ENCODE data around the gene RRM2.

DNA sequence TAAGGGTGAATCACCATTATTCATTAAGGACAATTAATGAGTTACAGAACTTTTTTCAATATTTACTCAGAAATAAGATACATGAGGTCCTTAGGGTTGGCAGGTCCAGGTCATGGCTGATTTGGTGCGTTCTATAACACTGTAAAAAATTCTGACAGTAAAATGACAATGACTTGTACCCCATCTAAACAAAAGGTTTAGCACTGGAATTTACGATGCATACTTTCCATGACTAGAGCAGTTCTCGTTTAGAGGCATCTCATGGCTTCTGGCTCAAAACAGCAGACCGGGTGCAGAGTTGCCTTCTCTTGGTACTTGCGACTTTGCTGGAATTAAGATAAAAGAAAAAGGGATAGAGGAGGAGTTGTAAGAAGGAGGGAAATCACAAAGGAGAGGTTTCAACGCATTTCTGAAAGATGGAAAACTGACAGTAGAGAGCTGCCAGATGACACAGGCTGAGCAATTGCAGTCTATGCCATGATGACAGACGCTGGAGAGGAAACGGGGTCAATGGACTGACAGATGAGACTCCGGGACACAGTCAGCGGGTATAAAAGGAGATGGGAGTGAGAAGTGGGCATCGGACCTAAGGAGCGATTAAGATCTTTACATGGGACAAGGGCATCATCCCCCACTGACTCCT lies 38.2 kb upstream of the RRM2 start:
- TF ChIP-seq, protein P1, sequence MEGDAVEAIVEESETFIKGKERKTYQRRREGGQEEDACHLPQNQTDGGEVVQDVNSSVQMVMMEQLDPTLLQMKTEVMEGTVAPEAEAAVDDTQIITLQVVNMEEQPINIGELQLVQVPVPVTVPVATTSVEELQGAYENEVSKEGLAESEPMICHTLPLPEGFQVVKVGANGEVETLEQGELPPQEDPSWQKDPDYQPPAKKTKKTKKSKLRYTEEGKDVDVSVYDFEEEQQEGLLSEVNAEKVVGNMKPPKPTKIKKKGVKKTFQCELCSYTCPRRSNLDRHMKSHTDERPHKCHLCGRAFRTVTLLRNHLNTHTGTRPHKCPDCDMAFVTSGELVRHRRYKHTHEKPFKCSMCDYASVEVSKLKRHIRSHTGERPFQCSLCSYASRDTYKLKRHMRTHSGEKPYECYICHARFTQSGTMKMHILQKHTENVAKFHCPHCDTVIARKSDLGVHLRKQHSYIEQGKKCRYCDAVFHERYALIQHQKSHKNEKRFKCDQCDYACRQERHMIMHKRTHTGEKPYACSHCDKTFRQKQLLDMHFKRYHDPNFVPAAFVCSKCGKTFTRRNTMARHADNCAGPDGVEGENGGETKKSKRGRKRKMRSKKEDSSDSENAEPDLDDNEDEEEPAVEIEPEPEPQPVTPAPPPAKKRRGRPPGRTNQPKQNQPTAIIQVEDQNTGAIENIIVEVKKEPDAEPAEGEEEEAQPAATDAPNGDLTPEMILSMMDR (IDR thresholded peaks at IDR 0.05) = no peak
- TF ChIP-seq, protein P2, sequence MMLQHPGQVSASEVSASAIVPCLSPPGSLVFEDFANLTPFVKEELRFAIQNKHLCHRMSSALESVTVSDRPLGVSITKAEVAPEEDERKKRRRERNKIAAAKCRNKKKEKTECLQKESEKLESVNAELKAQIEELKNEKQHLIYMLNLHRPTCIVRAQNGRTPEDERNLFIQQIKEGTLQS (CRISPR knock-in tag; conservative IDR thresholded peaks at IDR 0.05) = no peak
- TF ChIP-seq, protein P3, sequence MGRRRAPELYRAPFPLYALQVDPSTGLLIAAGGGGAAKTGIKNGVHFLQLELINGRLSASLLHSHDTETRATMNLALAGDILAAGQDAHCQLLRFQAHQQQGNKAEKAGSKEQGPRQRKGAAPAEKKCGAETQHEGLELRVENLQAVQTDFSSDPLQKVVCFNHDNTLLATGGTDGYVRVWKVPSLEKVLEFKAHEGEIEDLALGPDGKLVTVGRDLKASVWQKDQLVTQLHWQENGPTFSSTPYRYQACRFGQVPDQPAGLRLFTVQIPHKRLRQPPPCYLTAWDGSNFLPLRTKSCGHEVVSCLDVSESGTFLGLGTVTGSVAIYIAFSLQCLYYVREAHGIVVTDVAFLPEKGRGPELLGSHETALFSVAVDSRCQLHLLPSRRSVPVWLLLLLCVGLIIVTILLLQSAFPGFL (CRISPR knock-in tag; IDR thresholded peaks at IDR 0.05; ENCODE audit: borderline replicate concordance) = no peak
- TF ChIP-seq, protein P4, sequence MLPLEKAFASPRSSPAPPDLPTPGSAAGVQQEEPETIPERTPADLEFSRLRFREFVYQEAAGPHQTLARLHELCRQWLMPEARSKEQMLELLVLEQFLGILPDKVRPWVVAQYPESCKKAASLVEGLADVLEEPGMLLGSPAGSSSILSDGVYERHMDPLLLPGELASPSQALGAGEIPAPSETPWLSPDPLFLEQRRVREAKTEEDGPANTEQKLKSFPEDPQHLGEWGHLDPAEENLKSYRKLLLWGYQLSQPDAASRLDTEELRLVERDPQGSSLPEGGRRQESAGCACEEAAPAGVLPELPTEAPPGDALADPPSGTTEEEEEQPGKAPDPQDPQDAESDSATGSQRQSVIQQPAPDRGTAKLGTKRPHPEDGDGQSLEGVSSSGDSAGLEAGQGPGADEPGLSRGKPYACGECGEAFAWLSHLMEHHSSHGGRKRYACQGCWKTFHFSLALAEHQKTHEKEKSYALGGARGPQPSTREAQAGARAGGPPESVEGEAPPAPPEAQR (CRISPR knock-in tag; IDR thresholded peaks at IDR 0.05) = no peak
- no peak for TF ChIP-seq CREB1 (CRISPR knock-in tag; IDR thresholded peaks at IDR 0.05)
- TF ChIP-seq NR1H2 (CRISPR knock-in tag; IDR thresholded peaks at IDR 0.05) = no peak
- TF ChIP-seq, protein P5, sequence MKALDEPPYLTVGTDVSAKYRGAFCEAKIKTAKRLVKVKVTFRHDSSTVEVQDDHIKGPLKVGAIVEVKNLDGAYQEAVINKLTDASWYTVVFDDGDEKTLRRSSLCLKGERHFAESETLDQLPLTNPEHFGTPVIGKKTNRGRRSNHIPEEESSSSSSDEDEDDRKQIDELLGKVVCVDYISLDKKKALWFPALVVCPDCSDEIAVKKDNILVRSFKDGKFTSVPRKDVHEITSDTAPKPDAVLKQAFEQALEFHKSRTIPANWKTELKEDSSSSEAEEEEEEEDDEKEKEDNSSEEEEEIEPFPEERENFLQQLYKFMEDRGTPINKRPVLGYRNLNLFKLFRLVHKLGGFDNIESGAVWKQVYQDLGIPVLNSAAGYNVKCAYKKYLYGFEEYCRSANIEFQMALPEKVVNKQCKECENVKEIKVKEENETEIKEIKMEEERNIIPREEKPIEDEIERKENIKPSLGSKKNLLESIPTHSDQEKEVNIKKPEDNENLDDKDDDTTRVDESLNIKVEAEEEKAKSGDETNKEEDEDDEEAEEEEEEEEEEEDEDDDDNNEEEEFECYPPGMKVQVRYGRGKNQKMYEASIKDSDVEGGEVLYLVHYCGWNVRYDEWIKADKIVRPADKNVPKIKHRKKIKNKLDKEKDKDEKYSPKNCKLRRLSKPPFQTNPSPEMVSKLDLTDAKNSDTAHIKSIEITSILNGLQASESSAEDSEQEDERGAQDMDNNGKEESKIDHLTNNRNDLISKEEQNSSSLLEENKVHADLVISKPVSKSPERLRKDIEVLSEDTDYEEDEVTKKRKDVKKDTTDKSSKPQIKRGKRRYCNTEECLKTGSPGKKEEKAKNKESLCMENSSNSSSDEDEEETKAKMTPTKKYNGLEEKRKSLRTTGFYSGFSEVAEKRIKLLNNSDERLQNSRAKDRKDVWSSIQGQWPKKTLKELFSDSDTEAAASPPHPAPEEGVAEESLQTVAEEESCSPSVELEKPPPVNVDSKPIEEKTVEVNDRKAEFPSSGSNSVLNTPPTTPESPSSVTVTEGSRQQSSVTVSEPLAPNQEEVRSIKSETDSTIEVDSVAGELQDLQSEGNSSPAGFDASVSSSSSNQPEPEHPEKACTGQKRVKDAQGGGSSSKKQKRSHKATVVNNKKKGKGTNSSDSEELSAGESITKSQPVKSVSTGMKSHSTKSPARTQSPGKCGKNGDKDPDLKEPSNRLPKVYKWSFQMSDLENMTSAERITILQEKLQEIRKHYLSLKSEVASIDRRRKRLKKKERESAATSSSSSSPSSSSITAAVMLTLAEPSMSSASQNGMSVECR (CRISPR knock-in tag; IDR thresholded peaks at IDR 0.05; ENCODE audit: borderline replicate concordance) = no peak
- TF ChIP-seq, protein P6, sequence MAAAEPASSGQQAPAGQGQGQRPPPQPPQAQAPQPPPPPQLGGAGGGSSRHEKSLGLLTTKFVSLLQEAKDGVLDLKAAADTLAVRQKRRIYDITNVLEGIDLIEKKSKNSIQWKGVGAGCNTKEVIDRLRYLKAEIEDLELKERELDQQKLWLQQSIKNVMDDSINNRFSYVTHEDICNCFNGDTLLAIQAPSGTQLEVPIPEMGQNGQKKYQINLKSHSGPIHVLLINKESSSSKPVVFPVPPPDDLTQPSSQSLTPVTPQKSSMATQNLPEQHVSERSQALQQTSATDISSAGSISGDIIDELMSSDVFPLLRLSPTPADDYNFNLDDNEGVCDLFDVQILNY (CRISPR knock-in tag; IDR thresholded peaks at IDR 0.05) = no peak
- no peak for TF ChIP-seq ZBTB21 (CRISPR knock-in tag; IDR thresholded peaks at IDR 0.05; ENCODE audit: borderline replicate concordance)
- TF ChIP-seq, protein P7, sequence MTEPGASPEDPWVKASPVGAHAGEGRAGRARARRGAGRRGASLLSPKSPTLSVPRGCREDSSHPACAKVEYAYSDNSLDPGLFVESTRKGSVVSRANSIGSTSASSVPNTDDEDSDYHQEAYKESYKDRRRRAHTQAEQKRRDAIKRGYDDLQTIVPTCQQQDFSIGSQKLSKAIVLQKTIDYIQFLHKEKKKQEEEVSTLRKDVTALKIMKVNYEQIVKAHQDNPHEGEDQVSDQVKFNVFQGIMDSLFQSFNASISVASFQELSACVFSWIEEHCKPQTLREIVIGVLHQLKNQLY (CRISPR knock-in tag; IDR thresholded peaks at IDR 0.05) = no peak
- TF ChIP-seq, protein P8, sequence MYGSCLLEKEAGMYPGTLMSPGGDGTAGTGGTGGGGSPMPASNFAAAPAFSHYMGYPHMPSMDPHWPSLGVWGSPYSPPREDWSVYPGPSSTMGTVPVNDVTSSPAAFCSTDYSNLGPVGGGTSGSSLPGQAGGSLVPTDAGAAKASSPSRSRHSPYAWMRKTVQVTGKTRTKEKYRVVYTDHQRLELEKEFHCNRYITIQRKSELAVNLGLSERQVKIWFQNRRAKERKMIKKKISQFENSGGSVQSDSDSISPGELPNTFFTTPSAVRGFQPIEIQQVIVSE (CRISPR knock-in tag; IDR thresholded peaks at IDR 0.05; ENCODE audit: borderline replicate concordance) = no peak
- no peak for TF ChIP-seq RELA (CRISPR knock-in tag; IDR thresholded peaks at IDR 0.05; ENCODE audit: borderline replicate concordance)
- TF ChIP-seq, protein P9, sequence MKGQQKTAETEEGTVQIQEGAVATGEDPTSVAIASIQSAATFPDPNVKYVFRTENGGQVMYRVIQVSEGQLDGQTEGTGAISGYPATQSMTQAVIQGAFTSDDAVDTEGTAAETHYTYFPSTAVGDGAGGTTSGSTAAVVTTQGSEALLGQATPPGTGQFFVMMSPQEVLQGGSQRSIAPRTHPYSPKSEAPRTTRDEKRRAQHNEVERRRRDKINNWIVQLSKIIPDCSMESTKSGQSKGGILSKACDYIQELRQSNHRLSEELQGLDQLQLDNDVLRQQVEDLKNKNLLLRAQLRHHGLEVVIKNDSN (CRISPR knock-in tag; IDR thresholded peaks at IDR 0.05) = no peak

Data from WTC11 (cell line).